SIG-M5 (cell line): ENCODE data around the gene PDHB.
"Not testable (repeated sequence)": the region's sequence is repeated elsewhere in the genome, so short reads cannot be mapped to it uniquely, and the experiment has no call there.

Experiments
- DNase-seq: peaks from one replicate; lab custom pipeline; 2025; lab: John Stamatoyannopoulos, UW

Gene PDHB

DNA sequence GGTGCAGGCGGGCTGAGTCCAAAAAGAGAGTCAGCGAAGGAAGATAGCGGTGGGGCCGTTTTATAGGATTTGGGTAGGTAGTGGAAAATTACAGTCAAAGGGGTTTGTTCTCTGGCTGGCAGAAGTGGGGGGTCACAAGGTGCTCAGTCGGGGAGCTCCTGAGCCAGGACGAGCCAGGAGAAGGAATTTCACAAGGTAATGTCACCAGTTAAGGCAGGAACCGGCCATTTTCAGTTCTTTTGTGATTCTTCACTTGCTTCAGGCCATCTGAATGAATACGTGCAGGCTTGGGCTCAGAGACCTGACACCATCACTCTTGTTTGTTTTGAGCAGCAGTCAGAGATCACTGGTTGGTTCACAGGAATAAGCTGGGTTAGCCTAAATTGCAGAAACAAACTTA is 3.6 kb upstream of the PDHB start:
- not testable (repeated sequence) for DNase-seq

DNA sequence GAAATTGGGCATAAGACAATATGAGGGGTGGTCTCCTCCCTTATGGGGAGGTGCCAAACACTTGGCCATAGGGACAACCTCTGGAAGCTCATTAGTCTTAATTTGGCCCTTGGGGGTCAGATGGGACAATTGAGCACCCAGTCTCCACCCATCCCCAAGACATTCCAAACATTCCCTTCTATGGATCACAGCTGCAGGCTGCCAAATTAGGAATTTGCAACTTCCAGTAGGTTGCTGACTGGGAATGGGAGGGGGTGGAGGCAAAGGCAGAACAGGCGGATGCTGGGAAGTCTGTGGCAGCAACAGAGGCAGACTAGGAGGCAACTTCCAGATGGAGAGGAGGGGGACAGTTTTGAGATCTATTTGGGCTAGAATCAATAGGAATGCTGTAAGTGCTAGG is 1.4 kb upstream of the PDHB start:
- DNase-seq: no peak

DNA sequence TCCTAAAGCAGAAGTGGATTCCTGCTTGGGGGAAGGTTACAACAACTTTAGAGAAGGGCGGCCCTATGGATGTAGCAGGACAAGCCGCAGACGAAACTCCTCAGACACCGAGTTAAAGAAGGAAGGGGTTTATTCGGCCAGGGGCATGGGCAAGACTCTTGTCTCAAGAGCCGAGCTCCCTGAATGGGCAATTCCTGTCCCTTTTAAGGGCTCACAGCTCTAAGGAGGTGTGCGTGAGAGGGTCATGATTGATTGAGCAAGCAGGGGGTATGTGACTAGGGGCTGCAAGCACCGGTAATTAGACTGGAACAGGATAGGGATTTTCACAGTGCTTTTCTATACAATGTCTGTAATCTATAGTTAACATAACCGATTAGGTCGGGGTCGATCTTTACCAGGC is 879 bp upstream of the PDHB start:
- DNase-seq: no peak

DNA sequence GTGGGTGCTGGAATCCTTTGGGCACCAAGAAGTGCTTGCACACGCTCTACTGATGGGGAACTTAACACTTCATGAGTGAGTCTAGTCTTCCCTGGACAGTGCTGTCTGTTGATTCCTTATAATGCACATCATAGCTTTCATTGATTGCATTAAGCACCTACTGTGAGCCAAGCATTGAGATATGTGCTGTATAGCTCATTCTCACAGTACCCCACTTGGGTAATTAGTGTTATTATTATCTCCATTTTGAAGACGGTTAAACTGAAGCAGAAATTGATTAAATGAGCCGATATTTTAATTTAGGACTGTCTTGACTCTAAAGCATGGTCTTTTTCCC is 504 bp upstream of the PDHB start:
- DNase-seq: no peak

DNA sequence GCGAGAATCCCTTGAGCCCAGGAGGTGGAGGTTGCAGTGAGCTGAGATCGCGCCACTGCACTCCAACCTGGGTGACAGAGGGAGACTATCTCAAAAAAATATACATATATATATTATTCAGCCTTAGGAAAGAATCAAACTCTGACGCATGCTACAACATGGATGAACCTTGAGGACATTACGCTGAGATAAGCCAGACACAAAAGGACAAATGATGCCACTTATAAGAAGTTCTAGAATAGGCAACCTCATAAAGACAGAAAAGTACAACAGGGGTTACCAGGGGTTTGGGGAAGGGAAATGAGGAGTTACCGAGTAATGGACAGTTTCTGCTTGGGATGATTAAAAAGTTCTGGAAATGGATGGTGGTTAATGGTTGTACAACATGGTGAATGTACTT is 727 bp downstream of the PDHB start:
- no peak for DNase-seq

DNA sequence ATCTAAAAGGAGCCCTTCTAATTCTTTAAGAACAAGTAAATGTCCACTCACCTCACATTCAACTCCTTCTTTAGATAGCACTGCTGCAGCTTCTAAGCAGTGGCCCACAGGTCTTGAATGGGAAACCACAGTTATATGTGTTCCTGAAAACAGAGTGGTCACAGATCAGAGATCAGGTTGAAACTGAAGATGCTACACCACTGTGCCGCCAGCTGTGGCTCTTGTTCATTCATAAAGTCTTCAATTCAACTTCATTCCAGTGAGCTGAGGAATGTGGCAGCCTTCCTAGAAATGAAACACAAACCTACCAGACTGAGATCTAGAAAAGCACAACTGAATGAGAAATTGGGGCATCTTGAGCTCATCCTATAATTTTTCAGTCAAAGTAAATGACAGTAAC is 4.0 kb downstream of the PDHB start:
- DNase-seq: no peak

DNA sequence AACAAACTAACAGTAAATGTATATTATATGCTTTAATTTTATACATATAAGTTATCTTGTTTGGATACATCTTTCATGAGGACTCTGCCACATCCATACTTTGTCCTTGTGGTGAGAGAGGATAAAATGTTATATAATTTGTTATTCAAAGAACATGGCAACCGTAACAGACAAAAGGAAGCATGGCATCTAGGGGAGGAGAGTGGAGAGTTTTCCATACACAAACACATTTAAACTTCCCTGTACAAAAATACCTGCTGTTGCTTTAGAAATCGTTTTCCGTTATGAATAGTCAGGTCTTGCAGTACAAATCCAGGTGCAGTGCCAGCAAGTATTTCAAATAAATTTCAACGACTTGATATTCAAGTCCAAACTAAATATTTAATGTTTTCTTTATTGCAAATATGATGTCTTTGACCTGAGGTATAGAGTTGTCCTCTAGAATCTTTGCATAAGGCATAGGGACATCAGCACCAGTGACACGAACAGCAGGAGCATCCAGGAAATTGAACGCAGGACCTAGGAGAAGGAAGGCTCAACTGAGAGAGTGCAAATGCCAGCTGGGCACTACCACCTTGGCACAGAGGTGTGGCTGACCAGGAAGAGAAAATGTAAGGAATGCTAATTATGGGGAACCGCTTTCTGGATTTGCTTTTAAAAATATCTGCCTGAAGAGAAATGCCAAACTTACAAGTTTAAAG is 5.8 kb downstream of the PDHB start:
- DNase-seq: no peak

DNA sequence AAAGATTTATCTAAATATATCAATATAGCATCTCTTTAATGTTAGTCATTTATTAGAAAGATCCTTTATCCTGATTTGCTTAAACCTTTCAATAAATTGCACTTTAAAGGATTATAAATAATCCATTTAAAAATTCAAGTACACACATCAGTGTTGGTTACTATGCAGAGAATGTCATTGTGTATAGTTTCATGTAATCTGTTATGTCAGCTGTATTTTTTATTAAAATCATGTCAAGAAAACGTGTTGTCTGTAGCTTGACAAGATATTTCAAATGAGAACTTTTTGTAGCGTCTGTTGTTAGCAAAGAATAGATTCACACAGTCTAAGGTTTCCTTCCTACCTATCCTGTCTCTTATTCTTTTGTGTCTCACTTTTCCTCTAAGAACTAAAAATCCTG is 7.8 kb downstream of the PDHB start:
- no peak for DNase-seq

DNA sequence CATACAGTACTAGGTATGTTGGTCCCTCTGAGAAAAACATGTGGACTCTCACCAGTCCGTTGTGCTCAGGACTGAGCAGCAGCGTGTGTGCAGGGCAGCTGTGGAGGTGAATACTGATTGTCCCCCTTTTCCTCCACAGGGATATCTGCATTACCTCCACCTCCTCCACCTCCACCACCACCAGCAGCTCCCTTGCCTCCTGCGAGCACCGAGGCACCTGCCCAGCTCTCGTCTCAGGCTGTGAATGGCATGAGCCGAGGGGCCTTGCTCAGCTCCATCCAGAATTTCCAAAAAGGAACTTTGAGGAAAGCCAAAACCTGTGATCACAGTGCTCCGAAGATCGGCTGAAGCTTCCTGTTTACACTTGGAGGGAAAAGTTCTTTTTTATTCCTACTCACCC is 9.0 kb downstream of the PDHB start:
- DNase-seq: no peak

DNA sequence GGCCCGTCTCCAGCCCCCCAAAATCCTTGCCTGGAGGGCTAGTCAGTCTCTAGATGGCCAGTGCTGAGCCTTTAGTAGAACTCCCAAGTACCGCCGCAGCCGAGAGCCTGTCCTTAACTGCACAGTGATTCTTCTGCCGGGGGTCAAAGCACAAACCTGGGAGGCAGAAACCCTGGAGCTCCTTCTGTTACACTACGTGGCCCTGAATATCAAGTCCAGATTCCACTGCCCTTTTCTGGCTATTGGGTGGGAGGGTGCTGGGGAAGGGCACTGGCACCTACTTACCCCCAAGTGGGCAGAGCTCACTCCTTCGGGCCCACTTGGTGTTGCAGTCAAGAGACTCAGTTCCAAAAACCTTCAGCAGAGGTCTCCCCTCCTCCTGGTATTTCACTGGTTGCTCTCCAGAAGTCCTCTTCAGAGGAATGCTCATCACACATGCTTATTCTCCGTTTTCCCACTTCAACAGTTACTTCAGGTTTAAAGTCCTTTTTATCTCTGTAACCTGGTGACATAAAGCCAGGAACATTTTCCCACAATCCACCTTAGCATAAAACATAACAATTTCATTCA is 10.8 kb downstream of the PDHB start:
- DNase-seq: no peak

DNA sequence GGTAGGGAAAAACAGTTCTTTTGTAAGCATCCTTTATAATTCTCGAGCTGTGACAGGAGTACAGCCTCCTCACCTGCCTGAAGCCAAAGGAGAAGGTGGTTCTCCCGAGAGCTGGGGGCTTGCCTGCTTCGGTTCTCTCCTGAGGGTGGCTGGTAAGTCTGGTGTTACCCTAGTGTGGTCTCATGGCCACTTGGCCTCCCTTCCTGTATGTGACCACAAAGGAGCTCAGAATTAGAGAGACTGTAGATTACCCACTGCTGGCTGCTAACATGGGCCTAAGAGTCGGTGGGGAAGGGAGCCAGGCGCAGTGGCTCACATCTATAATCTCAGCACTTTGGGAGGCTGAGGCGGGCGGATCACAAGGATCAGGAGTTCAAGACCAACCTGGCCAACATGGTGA is 12.6 kb downstream of the PDHB start:
- DNase-seq: no peak

DNA sequence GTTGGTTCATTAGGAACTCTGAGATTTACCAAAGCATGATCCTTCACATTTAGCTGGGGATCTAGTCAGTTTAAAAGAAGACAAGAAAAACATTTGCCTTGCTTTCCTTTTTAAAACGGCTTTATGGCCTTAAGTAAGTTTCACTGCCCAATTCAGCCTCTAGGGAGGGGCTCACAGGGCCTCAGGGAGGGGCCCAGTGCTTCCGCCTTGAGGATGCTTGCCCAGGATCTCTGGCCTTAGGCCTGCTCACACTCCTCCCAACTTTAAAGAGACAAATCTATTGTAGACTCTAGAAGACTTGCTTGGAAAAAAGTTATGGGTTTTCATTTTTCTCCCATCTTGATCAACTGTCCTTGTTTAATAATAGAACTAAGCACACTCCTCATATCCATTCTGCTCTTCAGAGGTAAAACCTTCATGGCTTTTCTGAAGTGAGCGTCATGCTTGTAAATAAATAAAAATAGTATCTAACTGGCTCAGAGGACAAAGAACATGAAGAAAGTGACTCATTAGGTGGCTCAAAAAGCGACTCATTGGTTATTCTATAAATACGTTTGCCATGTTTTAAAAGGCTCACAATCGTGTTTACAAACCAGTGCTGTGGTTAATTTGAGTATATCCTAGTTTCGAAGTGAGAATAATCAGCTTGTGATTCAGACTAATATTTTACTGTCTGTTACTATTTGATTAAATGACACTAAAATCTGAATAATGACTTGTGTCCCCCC is 13.7 kb downstream of the PDHB start:
- DNase-seq: no peak

DNA sequence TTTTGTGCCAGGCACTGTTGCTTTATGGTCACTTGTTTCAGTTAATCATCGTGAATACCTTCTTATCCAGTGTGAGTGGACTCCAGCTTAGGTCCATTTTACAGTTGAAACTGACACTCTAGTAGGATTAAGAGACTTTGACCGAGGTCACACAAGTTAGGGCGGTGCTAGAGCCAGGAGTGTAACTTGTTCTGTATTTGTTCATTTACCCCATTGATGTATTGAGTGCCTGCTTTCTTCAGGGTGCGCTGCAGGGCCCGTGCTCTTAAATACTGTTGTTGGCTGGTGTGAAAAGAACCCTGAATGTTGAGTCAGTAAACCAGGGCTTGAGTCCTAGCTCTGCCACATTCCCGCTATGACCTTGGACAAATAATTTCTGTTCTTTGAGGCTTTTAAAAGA is 15.4 kb downstream of the PDHB start:
- DNase-seq: no peak

DNA sequence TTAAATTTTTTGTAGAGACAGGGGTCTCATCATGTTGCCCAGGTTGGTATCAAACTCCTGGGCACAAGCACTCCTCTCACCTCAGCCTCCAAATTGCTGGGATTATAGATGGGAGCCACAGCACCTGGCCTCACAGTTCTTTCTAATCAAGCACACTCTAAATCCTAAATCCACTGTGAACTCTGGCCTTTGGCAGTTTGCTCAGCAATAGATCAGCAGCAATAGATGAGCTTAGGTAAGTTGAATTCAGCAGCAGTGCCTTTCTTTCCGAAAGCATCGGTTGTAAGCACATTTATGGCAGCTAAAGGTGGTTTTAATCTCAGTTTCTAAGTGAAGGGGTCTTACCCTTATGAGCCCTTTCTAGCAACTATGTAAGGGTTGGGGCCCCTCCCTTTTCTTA is 16.6 kb downstream of the PDHB start:
- no peak for DNase-seq

DNA sequence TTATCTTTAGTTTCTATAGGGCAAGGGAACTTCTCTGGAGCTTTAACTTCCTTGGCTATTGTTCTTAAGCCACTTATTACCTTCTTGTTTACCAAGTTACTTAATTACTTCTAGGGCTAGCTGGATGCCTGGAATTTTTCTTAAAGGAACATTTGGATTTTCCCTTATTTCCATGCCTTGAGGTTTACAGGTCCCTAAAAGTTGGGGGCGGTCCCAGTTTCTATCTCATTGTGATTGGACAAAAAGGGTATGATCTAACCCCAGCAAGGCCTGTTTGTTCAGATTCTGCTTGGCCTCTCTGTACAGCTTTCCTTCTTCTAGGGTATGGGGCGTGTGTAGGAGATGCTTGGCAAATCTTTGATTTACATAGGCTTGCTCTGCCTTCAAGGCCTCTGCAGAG is 17.4 kb downstream of the PDHB start:
- DNase-seq: no peak

DNA sequence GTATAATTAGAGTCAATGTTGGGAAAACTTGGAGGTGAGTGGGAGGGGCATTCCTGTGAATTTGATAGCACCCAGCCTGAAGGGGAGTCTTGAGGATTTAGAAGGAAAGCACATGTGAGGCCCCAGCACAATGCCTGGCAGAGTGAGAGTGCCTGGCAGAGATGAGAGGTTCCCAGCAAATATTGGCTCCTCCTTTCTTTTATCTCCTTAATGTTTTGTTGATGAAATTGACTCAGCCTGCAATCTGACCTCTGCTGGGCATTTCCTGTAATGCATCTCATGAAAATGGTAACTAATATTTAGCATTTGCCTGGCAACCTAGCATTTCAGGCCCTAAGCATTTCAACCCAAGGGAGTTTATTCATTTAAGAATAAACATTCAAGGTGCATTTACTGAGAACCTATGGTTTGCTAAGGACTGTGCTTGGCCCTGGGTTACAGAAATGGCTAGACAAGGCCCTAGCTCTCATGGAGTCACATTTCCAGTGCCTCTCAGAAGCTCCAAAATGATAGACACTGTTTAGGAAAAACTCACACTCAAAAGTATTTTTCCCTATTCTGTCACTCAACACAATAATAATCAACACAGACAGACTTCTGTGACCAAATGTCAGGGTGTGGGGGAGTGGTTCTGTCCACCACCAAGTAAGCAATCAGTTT is 19.0 kb downstream of the PDHB start:
- no peak for DNase-seq

DNA sequence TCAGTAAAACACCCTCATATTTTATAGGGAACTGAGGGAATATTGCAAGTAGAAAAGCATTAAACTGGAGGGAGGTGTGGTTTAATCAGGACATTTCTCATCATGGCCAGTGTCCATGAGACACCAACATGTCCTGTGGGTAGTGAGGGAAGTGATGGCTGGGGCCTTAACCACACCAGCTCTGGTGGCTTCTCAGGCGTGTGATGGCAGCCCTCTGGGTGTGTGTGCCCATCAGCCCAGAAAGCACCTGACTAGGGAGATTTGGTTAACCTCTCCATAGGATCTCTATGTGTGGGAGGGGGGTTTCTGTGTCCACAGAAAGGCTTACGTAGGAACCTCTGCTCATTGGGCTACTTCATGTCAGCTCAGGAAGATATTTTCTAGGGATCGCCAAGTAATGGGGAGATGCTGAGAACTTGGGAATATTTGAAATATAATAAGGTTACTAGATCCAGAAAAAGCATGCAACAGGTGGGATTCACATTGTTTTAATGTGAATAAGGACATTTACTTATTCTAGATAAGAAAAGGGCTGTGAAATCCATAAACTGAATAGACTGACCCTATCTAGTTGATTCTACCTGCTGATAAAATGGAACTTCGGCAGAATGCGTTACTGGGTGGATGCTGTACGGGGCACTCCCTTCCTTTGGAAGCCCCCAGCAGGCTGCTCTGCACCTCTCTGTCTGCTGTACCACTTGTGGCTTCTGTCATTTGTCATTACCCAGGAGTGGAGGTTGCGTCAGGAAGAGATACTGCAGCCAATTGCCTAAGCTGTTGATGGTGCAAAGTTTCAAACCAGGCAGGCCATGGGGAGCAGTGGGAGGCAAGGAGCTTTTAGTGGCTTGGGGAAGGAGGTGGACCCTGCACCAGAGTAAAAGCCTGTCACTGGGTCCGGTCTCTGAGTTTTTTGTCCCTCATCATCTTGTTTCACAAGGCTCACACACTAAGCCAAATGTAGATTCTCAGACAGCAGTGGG is 21.5 kb downstream of the PDHB start:
- DNase-seq: no peak

DNA sequence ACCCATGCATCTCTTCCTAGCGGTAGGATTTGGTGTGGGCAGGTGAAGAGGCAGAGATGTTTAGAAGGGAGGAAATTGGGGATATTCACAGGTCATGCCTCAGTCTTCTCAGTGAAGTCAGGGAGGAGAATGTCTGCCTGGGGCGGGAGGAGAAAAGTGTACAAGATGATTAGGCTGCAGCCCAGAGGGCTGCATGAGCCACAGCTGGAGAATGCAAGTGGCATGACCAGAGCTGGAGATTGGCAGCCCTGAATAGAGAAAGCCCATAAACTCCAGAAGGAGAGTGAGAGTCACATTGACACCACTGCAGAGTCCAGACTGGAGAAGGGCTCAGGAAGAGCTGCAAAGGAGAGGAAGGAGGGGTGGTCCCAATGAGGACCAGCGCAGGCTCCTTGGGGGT is 22.6 kb downstream of the PDHB start:
- DNase-seq: no peak

DNA sequence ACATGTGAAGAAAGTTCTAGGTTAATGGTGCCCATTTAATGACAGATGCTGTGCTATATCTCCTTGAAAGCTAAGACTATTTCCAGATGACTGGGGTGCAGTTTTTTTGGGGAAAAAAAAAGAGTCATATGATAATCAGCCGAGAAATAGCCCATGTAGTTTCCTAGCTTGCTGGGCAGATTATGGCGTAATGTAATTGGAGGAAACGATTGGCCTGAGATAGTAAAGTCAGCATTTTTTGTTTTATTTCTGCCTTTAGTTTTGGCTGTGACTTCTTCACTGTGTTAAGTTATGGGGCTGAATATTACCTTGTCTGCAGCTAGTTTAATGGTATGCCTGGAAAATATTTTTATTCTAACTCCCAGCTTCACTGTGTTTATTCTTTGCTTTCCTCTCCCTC is 24.0 kb downstream of the PDHB start:
- no peak for DNase-seq

DNA sequence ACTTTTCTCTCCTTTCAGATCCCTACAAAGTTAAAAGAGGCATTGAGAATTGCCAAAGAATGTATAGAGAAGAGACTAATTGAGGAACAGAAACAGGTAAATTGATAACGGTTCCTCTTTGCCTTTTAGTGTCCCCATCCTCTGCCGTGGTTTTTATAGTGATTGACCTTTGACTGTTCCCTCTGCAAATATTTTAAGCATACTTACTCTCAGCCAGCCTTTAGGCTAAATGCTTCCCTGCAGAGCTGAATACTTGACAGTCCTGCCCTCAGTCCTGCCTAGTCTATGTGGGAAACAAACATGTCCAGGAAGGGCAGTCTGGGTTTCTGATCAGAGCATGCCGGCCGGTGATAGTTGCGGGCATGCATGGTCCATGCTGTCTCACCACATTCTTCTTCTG is 24.7 kb downstream of the PDHB start:
- DNase-seq: no peak

DNA sequence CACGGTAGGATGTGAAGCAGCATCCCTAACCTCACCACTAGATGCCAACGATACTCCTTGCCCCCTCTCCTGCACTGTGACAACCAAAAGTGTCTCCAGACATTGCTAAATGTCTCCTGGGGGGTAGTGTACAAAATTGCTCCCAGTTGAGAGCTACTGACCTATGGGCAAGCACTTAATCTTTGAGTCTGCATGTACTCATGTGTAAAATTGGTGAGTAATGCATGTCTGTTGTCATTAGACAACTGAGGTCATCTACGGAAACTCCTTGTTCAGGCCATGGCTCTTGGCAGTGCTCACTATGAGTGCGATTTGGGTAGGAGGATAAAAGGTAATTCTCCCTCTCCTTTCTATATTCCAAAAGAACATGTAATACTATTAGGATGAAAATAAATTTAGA is 29.2 kb downstream of the PDHB start:
- no peak for DNase-seq

DNA sequence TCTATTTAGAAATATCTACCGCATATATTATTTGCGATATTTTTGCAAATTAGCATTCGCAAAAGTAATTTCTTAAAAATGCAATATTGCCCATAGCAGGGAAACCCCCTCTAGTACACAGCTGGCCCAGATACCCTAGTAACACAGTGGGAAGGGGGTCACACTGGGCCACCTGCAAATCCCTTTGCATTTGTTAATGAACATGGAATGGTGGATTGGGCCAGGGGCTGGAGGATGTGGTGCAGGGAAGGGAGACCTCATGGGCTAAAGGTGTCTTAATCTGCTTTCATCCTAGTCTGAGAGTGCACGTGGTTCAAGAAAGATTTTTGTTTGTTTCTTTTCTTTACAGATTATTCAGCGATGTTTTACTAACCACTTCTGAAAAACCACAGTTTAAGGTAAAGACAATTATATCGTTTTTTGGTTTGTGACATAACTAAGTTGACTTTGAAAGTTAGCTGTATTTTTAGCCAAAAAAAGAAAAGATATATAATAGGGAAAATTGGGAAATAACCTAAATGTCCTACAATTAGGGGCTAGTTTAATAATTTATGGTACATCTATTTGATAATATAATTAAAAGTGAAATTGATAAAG is 30.0 kb downstream of the PDHB start:
- DNase-seq: no peak
